ENCODE results near the gene TSTD2. TPM values are rescaled to one million over a fixed set of nuclear protein-coding genes. Genes with fewer than 3 reads are reported as not detected.

Gene TSTD2
- total and polyA plus RNA-seq, 10 donors = 8.1 to 31.0 (median 19.2) TPM

DNA sequence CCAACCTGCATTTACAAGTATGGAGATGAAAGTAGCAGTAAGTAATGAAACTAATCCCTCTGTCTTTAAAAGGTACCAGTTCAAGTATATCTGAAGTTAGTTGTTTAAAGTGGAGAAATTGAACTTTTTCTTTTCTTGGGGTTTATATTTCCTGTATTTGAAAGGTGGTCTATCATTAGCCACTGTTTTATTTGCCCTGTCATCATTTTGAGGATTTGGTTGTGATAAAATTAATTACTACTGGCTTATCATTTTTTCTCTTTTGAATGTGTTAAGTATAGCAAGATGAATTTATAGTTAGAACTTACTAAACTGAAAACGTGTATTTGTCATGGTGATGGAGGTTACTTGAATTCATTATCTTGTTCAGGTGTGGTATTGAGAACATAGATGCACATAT is 25.5 kb upstream of the TSTD2 start:
- Histone ChIP-seq H3K27ac (no peak overlapping the region), H3K27me3 (replicated peaks in 1 of 7) (no peaks in the 10 kb centered on the region), H3K36me3 (peaks cover 0 to 100% (median 86%) of the 10 kb centered on the region in 6 donors), H3K4me1 (peaks cover 0 to 21% (median 0%) of the 10 kb centered on the region in 6 donors), H3K9me3 (no peaks in the 10 kb centered on the region), H3K4me3 (no peak overlapping the region)
- TF ChIP-seq POLR2AphosphoS5 (IDR thresholded peaks at IDR 0.05) (no peak), POLR2A (IDR thresholded peaks at IDR 0.05) (no peak)
- 85 to 98% (median 91%) methylated on average over 1 of the region's 1 CpG for WGBS, 5 donors
- intact Hi-C loops (cut with DNase I; ENCODE audit: low total_unique reads) = no loop called here
- no peak for DNase-seq

DNA sequence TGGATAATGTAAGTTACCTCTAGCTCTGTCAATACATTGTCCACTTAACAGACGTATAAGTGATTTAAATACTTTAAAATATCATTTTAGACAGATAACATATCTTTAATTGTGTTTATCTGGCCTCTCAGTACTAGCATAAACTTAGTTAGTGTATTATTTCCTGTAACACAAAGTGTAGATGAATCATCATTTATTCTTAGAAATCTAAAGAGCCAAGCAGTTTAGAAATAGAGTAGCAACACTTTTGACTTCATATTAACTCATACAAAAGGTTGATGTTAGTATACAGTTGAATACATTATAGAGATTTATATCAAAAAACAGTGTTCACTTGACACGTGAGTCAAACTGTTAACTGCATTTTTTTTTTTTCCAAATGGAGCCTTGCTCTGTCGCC is 18.5 kb upstream of the TSTD2 start:
- intact Hi-C loops (cut with DNase I; ENCODE audit: low total_unique reads) = no loop called here
- Histone ChIP-seq H3K36me3 (peaks cover 0 to 100% (median 85%) of the 10 kb centered on the region in 6 donors), H3K27ac (no peak overlapping the region), H3K4me3 (no peak overlapping the region), H3K27me3 (replicated peaks in 1 of 7) (no peaks in the 10 kb centered on the region), H3K4me1 (no peaks in the 10 kb centered on the region), H3K9me3 (no peaks in the 10 kb centered on the region)
- TF ChIP-seq, protein P1, sequence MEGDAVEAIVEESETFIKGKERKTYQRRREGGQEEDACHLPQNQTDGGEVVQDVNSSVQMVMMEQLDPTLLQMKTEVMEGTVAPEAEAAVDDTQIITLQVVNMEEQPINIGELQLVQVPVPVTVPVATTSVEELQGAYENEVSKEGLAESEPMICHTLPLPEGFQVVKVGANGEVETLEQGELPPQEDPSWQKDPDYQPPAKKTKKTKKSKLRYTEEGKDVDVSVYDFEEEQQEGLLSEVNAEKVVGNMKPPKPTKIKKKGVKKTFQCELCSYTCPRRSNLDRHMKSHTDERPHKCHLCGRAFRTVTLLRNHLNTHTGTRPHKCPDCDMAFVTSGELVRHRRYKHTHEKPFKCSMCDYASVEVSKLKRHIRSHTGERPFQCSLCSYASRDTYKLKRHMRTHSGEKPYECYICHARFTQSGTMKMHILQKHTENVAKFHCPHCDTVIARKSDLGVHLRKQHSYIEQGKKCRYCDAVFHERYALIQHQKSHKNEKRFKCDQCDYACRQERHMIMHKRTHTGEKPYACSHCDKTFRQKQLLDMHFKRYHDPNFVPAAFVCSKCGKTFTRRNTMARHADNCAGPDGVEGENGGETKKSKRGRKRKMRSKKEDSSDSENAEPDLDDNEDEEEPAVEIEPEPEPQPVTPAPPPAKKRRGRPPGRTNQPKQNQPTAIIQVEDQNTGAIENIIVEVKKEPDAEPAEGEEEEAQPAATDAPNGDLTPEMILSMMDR (IDR thresholded peaks at IDR 0.05 in 8 of 11, conservative IDR thresholded peaks at IDR 0.05 in 3 of 11) = no peak
- TF ChIP-seq POLR2A (IDR thresholded peaks at IDR 0.05) (no peak), POLR2AphosphoS5 (IDR thresholded peaks at IDR 0.05) (no peak)
- 80 to 86% (median 83%) methylated on average over 3 of the region's 3 CpGs for WGBS, 5 donors
- DNase-seq = no peak

DNA sequence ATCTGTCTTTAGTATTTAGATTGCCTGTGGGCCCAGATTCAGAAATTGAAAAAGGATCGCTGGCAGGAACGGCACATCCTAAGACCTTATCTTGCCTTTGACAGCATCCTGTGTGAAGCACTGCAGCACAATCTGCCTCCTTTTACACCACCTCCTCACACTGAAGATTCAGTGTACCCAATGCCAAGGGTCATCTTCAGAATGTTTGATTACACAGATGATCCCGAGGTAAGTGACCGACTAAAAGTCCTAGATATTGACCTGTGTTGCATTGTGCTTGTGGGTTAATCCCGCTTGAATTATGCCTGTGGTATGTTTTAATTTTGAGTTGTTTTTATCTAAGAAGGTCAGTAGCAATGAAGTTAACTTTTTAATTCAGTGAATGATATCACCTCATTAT is 14.8 kb upstream of the TSTD2 start:
- no peak for TF ChIP-seq POLR2A (IDR thresholded peaks at IDR 0.05)
- TF ChIP-seq, protein P1 (IDR thresholded peaks at IDR 0.05 in 8 of 11, conservative IDR thresholded peaks at IDR 0.05 in 3 of 11) = no peak
- TF ChIP-seq POLR2AphosphoS5 (IDR thresholded peaks at IDR 0.05) = no peak
- H3K4me3 ChIP-seq = no peak overlapping the region
- intact Hi-C loops (cut with DNase I; ENCODE audit: low total_unique reads) = no loop called here
- DNase-seq = no peak
- WGBS, 5 donors = 93 to 99% (median 94%) methylated on average over 5 of the region's 5 CpGs
- no peak overlapping the region for H3K27ac ChIP-seq
- no peaks in the 10 kb centered on the region for H3K9me3 ChIP-seq
- no peaks in the 10 kb centered on the region for H3K27me3 ChIP-seq (replicated peaks in 1 of 7)
- peaks cover 0 to 100% (median 68%) of the 10 kb centered on the region in 6 donors for H3K36me3 ChIP-seq
- H3K4me1 ChIP-seq = no peaks in the 10 kb centered on the region

DNA sequence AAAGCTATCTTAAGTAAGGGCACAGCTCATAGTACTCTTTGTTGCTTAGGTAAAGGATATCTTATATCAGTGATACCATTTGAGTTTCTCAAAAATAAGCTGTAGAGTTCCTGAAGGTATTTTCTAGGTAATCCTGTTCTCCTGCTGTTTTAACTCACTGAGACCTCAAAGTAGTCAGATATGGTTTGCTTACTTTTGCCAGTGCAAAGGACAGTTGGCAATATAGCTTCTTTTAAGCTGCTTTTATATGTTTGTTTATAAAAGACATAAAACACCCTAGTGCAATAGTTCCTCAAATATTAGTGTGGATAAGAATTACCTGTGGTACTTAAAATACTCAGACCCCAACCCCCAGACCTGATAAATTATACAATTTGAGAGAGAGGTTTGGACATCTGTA is 12.6 kb upstream of the TSTD2 start:
- intact Hi-C loops (cut with DNase I; ENCODE audit: low total_unique reads) = no loop called here
- H3K36me3 ChIP-seq = peaks cover 0 to 99% (median 56%) of the 10 kb centered on the region in 6 donors
- no peaks in the 10 kb centered on the region for H3K9me3 ChIP-seq
- peaks cover 0 to 3% (median 0%) of the 10 kb centered on the region in 6 donors for H3K4me1 ChIP-seq
- H3K27me3 ChIP-seq (replicated peaks in 1 of 7) = no peaks in the 10 kb centered on the region
- no peak overlapping the region for H3K4me3 ChIP-seq
- TF ChIP-seq POLR2A (IDR thresholded peaks at IDR 0.05) (no peak), POLR2AphosphoS5 (IDR thresholded peaks at IDR 0.05) (no peak)
- TF ChIP-seq, protein P1 (IDR thresholded peaks at IDR 0.05 in 8 of 11, conservative IDR thresholded peaks at IDR 0.05 in 3 of 11) = no peak
- H3K27ac ChIP-seq = no peak overlapping the region
- no peak for DNase-seq

DNA sequence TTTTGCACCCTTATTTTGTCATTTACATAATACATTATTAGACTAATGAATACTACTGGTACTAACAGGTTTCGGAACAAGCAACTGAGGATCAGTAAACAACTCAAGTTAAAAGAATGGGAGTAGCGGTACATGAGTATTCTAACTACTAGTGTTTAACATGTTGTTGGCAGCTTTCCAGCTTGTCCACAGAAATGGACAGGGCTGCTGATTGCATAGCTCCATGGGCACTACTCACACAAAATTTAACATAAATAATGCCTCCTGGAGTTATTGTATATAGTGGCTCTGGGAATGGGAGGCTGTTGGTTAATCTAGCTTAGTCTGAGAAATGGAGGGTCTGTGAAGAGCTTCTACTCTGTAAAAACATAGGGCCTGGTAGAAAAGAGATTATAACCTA is 7.2 kb upstream of the TSTD2 start:
- no peaks in the 10 kb centered on the region for H3K27me3 ChIP-seq (replicated peaks in 1 of 7)
- no peak overlapping the region for H3K4me3 ChIP-seq
- H3K9me3 ChIP-seq = no peaks in the 10 kb centered on the region
- peaks cover 0 to 50% (median 21%) of the 10 kb centered on the region in 6 donors for H3K36me3 ChIP-seq
- H3K27ac ChIP-seq = no peak overlapping the region
- intact Hi-C loops (cut with DNase I; ENCODE audit: low total_unique reads) = no loop called here
- no peak for DNase-seq
- TF ChIP-seq, protein P1 (IDR thresholded peaks at IDR 0.05 in 8 of 11, conservative IDR thresholded peaks at IDR 0.05 in 3 of 11) = no peak
- TF ChIP-seq POLR2AphosphoS5 (IDR thresholded peaks at IDR 0.05) (no peak), POLR2A (IDR thresholded peaks at IDR 0.05) (no peak)
- H3K4me1 ChIP-seq = peaks cover 16 to 53% (median 36%) of the 10 kb centered on the region in 6 donors
- 84 to 97% (median 91%) methylated on average over 2 of the region's 2 CpGs for WGBS, 5 donors
